ENCODE measurements around the gene STRBP. TPM values are rescaled to one million over a fixed set of nuclear protein-coding genes. Genes with fewer than 3 reads are reported as not detected.
A peak's percentile ranks its signal among the peaks of the same experiment; 100 is the strongest.

STRBP gene
- total and polyA plus RNA-seq, 12 donors, result 10.5 to 22.2 (median 13.8) TPM

- TF ChIP-seq, protein P1, sequence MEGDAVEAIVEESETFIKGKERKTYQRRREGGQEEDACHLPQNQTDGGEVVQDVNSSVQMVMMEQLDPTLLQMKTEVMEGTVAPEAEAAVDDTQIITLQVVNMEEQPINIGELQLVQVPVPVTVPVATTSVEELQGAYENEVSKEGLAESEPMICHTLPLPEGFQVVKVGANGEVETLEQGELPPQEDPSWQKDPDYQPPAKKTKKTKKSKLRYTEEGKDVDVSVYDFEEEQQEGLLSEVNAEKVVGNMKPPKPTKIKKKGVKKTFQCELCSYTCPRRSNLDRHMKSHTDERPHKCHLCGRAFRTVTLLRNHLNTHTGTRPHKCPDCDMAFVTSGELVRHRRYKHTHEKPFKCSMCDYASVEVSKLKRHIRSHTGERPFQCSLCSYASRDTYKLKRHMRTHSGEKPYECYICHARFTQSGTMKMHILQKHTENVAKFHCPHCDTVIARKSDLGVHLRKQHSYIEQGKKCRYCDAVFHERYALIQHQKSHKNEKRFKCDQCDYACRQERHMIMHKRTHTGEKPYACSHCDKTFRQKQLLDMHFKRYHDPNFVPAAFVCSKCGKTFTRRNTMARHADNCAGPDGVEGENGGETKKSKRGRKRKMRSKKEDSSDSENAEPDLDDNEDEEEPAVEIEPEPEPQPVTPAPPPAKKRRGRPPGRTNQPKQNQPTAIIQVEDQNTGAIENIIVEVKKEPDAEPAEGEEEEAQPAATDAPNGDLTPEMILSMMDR (IDR thresholded peaks at IDR 0.05), result no peak
Observed at GRCh38 chr9:123299558-123300126, 31.3 kb upstream of the STRBP start.

DNA sequence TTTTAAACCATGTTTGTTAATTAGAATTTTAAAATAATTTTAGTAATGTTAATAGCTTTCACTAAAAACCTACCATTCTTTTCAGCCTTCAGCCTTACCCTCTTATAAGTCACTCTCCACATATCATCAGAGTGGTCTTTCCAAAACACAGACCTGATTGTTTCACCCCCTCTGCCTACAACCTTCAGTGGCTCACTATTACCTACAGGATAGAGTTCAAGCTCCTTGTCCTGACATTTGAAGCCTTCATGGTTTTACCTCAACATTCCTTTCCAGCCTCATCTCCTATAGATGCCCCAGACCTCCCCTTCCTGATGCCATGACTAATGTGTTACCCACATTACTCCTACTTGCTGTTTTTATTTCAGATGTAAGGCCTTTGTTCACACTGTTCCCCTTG lies 27.8 kb upstream of the STRBP start:
- H3K27ac ChIP-seq, result no peak overlapping the region
- DNase-seq (no peak), ATAC-seq (no peak)
- H3K4me3 ChIP-seq, result no peak overlapping the region
- intact Hi-C loops (cut with DNase I), result no loop called here
- no peaks in the 10 kb centered on the region for H3K9me3 ChIP-seq
- H3K4me1 ChIP-seq, result peaks cover 0 to 10% (median 0%) of the 10 kb centered on the region in 9 donors
- TF ChIP-seq, protein P1 (IDR thresholded peaks at IDR 0.05), result no peak
- H3K27me3 ChIP-seq, result no peaks in the 10 kb centered on the region
- H3K36me3 ChIP-seq, result no peaks in the 10 kb centered on the region

More at GRCh38 chr9:123299558-123300126, 31.3 kb upstream of the STRBP start:
- DNase-seq (peak in 1 of 2 donors; percentile 22), ATAC-seq (peak; percentile 55 to 92 (median 84))
- no peaks in the 10 kb centered on the region for H3K36me3 ChIP-seq
- H3K27ac ChIP-seq, result peak overlapping the region in 9 of 10 donors; percentile 2 to 62 (median 38)
- H3K27me3 ChIP-seq, result no peaks in the 10 kb centered on the region
- WGBS, 2 donors, result 32 to 34% methylated on average over 10 of the region's 10 CpGs
- intact Hi-C loops (cut with DNase I), result no loop called here
- no peak overlapping the region for H3K4me3 ChIP-seq
- peaks cover 0 to 16% (median 4%) of the 10 kb centered on the region in 9 donors for H3K4me1 ChIP-seq
- no peaks in the 10 kb centered on the region for H3K9me3 ChIP-seq

DNA sequence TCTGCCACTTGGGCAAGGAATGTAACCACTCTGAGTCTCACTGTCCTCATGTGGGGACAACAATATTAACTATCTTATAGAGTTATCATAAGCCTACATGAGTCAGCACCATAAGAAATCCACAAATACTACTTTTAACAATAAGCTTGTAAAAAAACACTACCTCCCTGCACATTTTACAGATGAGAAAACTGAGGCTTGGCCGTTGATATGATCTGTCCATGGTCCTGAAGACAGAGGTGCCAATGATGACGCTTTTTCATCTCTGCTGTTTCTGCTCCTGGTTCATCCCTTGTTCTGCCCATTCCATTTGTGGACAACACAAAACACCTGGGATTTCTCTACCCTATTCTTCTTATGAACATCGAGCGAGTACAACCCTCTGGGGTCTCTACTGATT lies 23.4 kb upstream of the STRBP start:
- intact Hi-C loops (cut with DNase I), result no loop called here
- no peak for ATAC-seq
- 75 to 83% methylated on average over 4 of the region's 4 CpGs for WGBS, 2 donors
- Histone ChIP-seq H3K27ac (no peak overlapping the region), H3K4me1 (no peaks in the 10 kb centered on the region), H3K27me3 (peaks cover 0 to 4% (median 0%) of the 10 kb centered on the region in 7 donors), H3K4me3 (no peak overlapping the region), H3K36me3 (no peaks in the 10 kb centered on the region), H3K9me3 (no peaks in the 10 kb centered on the region)
- TF ChIP-seq, protein P1 (IDR thresholded peaks at IDR 0.05), result no peak
- no peak for DNase-seq

DNA sequence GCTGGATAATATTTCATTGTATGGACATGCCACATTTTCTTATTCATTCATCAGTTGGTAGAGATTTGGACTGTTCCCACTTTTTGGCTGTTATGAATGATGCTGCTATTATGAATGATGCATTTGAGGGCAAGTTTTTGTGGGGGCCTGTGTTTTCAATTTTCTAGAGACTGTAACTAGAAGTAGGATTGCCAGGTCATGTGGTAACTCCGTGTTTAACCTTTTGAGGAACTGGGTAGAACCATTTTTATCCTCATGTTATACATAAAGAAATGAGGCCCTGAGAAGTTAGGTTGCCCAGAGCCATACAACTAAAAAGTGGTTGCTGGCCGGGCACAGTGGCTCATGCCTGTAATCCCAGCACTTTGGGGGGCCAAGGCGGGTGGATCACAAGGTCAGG lies 22.4 kb upstream of the STRBP start:
- H3K36me3 ChIP-seq, result no peaks in the 10 kb centered on the region
- TF ChIP-seq, protein P1 (IDR thresholded peaks at IDR 0.05), result no peak
- no peaks in the 10 kb centered on the region for H3K9me3 ChIP-seq
- ATAC-seq (no peak), DNase-seq (no peak)
- H3K4me3 ChIP-seq, result no peak overlapping the region
- peaks cover 0 to 4% (median 0%) of the 10 kb centered on the region in 7 donors for H3K27me3 ChIP-seq
- 72 to 85% methylated on average over 3 of the region's 3 CpGs for WGBS, 2 donors
- intact Hi-C loops (cut with DNase I), result no loop called here
- H3K27ac ChIP-seq, result no peak overlapping the region
- H3K4me1 ChIP-seq, result no peaks in the 10 kb centered on the region

Measured in heart right ventricle (tissue), 16 donors.